ENCODE data around the gene SNIP1. TPM values are rescaled to one million over a fixed set of nuclear protein-coding genes. Genes with fewer than 3 reads are reported as not detected.

SNIP1 gene, protein sequence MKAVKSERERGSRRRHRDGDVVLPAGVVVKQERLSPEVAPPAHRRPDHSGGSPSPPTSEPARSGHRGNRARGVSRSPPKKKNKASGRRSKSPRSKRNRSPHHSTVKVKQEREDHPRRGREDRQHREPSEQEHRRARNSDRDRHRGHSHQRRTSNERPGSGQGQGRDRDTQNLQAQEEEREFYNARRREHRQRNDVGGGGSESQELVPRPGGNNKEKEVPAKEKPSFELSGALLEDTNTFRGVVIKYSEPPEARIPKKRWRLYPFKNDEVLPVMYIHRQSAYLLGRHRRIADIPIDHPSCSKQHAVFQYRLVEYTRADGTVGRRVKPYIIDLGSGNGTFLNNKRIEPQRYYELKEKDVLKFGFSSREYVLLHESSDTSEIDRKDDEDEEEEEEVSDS
- 6.2 and 6.7 TPM in 2 replicates for total RNA-seq

GRCh38 chr1:37553927-37554808 is at the start of gene SNIP1:
SNIP1 (minus strand) TSS chr1:37554293; CDS start chr1:37554229, 64 bp downstream.

GRCh38 chr1:37595440-37596181 is 41.5 kb upstream of the SNIP1 start, which contains the start of gene GNL2:
GNL2 (minus strand) TSS chr1:37595937; CDS start chr1:37595822, 115 bp downstream.

GRCh38 chr1:37556712-37557196 is 2.7 kb upstream of the SNIP1 start, which contains the start of gene DNALI1:
DNALI1 (plus strand) TSS chr1:37556940; CDS start chr1:37556995, 55 bp downstream.

DNA sequence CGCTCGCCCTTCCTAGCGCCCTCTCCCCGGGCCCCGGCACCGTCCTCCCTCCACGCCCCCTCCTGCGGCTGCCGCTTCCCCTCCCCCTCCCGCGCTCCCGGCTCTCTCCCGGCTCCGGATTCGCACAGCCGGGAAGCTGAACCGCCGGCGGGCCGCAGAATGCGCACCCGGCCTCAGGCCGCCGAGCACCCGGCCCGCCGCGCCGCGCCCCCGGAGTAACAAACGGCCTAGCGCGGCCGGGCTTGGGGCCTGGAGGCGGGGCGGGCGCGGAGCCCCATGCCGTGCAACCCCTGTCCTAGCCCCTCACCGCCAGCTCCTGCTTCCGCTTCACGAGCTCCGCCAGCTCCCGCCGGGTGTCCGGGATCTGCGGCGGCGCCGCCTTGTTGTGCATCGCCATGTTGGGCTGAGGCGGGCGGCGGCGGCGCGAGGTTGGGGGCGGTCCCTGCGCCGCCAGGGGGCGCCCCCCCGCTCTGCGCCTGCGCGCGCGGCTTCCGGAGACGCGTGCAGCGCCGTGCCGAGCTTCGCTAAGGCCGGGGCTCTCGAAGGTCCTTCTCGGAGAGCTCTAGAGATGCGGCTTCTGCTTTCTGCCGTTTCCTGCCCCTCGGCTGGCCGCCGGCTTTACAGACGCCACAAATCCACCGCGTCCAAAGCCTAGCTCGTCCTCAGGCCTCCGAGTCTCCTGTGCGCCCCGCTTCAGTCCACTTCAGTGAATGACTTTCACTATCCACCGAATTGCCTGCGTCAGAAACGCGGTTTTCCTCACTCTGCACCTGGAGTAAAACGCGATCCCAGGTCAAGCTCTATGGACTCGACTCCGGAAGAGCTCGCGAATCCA is 39.5 kb downstream of the SNIP1 start, which contains the start of gene MEAF6:
Gene MEAF6 (minus strand): TSS at position 417 of the 835 bp plus-strand sequence. CDS start 20 bp downstream, at position 397.

Other genes with a start within 250 kb of the SNIP1 start
- gene ZC3H12A, start 79.7 kb downstream of the SNIP1 start, total RNA-seq = 1.8 and 13.6 TPM in 2 replicates
- gene MEAF6, start 39.5 kb downstream of the SNIP1 start, total RNA-seq = 35.6 and 36.8 TPM in 2 replicates
- 3.1 and 4.0 TPM in 2 replicates for gene DNALI1, start 2.6 kb upstream of the SNIP1 start, total RNA-seq
- 27.3 and 32.6 TPM in 2 replicates for gene GNL2, start 41.6 kb upstream of the SNIP1 start, total RNA-seq
- gene RSPO1, start 80.6 kb upstream of the SNIP1 start, total RNA-seq = 0.16 TPM in 1 of 2 replicates, not detected in the other
- 5.2 and 9.2 TPM in 2 replicates for gene CDCA8, start 138.2 kb upstream of the SNIP1 start, total RNA-seq
- gene EPHA10, start 210.8 kb upstream of the SNIP1 start, total RNA-seq = not detected in 2 replicates
- 0.54 TPM in 1 of 2 replicates, not detected in the other for gene MANEAL, start 239.6 kb upstream of the SNIP1 start, total RNA-seq